Islet precursor cell (in vitro differentiated cells): ENCODE results near the gene PTGDR.
A peak's percentile ranks its signal among the peaks of the same experiment; 100 is the strongest.

Experiments used
- DNase-seq: peaks from one replicate; pipeline ENCODE4 v3.0.0-alpha.2; 2018

Gene PTGDR

GRCh38 chr14:52265253-52265652 lies 2.2 kb upstream of the PTGDR start:
- no peak for DNase-seq

- DNase-seq = no peak
Observed at GRCh38 chr14:52266179-52266578, 1.3 kb upstream of the PTGDR start.

GRCh38 chr14:52266782-52267181 lies 716 bp upstream of the PTGDR start:
- no peak for DNase-seq

GRCh38 chr14:52268279-52269061 lies 972 bp downstream of the PTGDR start:
- DNase-seq = peak; percentile 57

GRCh38 chr14:52269100-52269499 lies 1.6 kb downstream of the PTGDR start:
- DNase-seq = no peak

GRCh38 chr14:52269982-52270381 lies 2.5 kb downstream of the PTGDR start:
- no peak for DNase-seq

- DNase-seq = no peak
Observed at GRCh38 chr14:52271538-52271937, 4.0 kb downstream of the PTGDR start.

- DNase-seq = no peak
Observed at GRCh38 chr14:52272375-52272774, 4.9 kb downstream of the PTGDR start.

- DNase-seq = no peak
Observed at GRCh38 chr14:52275372-52275771, 7.9 kb downstream of the PTGDR start.

- no peak for DNase-seq
Observed at GRCh38 chr14:52277552-52277951, 10.1 kb downstream of the PTGDR start.

- DNase-seq = no peak
Observed at GRCh38 chr14:52279408-52279807, 11.9 kb downstream of the PTGDR start.

- DNase-seq = peak; percentile 58
Observed at GRCh38 chr14:52283099-52283498, 15.6 kb downstream of the PTGDR start.

- no peak for DNase-seq
Observed at GRCh38 chr14:52286661-52287649, 19.5 kb downstream of the PTGDR start.

- DNase-seq = no peak
Observed at GRCh38 chr14:52296378-52296777, 28.9 kb downstream of the PTGDR start.

GRCh38 chr14:52298795-52299194 lies 31.3 kb downstream of the PTGDR start:
- DNase-seq = no peak

GRCh38 chr14:52299692-52300278 lies 32.3 kb downstream of the PTGDR start:
- DNase-seq = no peak

- DNase-seq = no peak
Observed at GRCh38 chr14:52303236-52303635, 35.7 kb downstream of the PTGDR start.

- no peak for DNase-seq
Observed at GRCh38 chr14:52304248-52304904, 36.9 kb downstream of the PTGDR start.

GRCh38 chr14:52305014-52305413 lies 37.5 kb downstream of the PTGDR start:
- DNase-seq = no peak

GRCh38 chr14:52307376-52307775 lies 39.9 kb downstream of the PTGDR start:
- DNase-seq = no peak

- no peak for DNase-seq
Observed at GRCh38 chr14:52307905-52308304, 40.4 kb downstream of the PTGDR start.

- no peak for DNase-seq
Observed at GRCh38 chr14:52310541-52310940, 43.0 kb downstream of the PTGDR start.

- no peak for DNase-seq
Observed at GRCh38 chr14:52312931-52313355, 45.4 kb downstream of the PTGDR start.
